ENCODE data around the gene MED15. TPM values are rescaled to one million over a fixed set of nuclear protein-coding genes. Genes with fewer than 3 reads are reported as not detected.

The MED15 gene
- polyA plus RNA-seq, 2 of the 4 experiments (the other 2 are of a cell fraction), result 10.7 to 29.7 TPM

DNA sequence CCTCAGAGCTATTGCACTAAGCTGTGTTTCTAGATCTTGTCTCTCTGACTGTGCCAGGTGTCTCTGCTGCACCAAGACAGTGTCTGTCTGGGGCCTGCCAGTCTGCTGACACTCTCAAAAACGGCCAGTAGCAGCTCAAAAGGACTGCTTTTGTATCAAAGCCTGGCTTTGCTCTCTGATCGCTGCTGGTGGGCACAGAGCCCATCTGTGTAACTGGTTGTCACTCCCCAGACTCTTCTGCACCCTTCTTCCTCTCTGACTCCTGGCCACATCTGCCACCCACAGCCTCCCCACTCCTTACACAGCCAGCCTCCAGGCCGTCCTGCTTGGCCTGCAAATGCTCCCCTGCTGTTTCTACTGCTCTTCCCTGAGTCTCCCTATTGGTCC, 26.5 kb downstream of the MED15 start:
- H3K4me2 ChIP-seq, result no peak overlapping the region
- ChIA-PET CTCF (interaction anchor here (1.2 to 3.0 kb wide), 5 partner anchors 9 to 115 kb away, joined by 3 to 13 read pairs (median 3); no protein-coding TSS in a partner anchor), POLR2A (no interaction called here)
- WGBS (ENCODE audit: missing lambda C conversion rate), result 85% methylated on average over 2 of the region's 3 CpGs
- no peak for FAIRE-seq
- TF ChIP-seq ESRRA (IDR thresholded peaks at IDR 0.05; ENCODE audit: borderline replicate concordance, low read length), result no peak
- no peak for TF ChIP-seq JUN (IDR thresholded peaks at IDR 0.05)
- no peak for TF ChIP-seq EHF (CRISPR knock-in tag; IDR thresholded peaks at IDR 0.05)
- TF ChIP-seq NR3C1 (IDR thresholded peaks at IDR 0.05), result no peak
- TF ChIP-seq FOSL2 (IDR thresholded peaks at IDR 0.05), result no peak
- TF ChIP-seq FOSL2 (CRISPR knock-in tag; IDR thresholded peaks at IDR 0.05), result no peak
- TF ChIP-seq RAD21 (conservative IDR thresholded peaks at IDR 0.05 in 1 of 2, IDR thresholded peaks at IDR 0.05 in 1 of 2), result no peak
- no peak for TF ChIP-seq SREBF2 (IDR thresholded peaks at IDR 0.05)
- no peak for TF ChIP-seq ZFP36 (IDR thresholded peaks at IDR 0.05; ENCODE audit: borderline replicate concordance, partially characterized antibody)
- TF ChIP-seq TP53 (CRISPR knock-in tag; IDR thresholded peaks at IDR 0.05), result no peak
- TF ChIP-seq JUNB (IDR thresholded peaks at IDR 0.05), result no peak
- no peak for TF ChIP-seq USF2 (IDR thresholded peaks at IDR 0.05)
- TF ChIP-seq RFX5 (IDR thresholded peaks at IDR 0.05), result no peak
- no peak for TF ChIP-seq KDM5A (IDR thresholded peaks at IDR 0.05)
- no peak for TF ChIP-seq PHF8 (IDR thresholded peaks at IDR 0.05; ENCODE audit: borderline replicate concordance, low read depth)
- TF ChIP-seq POLR2A (IDR thresholded peaks at IDR 0.05; ENCODE audit: low read length), result no peak
- TF ChIP-seq RCOR1 (IDR thresholded peaks at IDR 0.05; ENCODE audit: low read depth, low read length), result no peak
- no peak for TF ChIP-seq MAFK (IDR thresholded peaks at IDR 0.05; ENCODE audit: partially characterized antibody)
- TF ChIP-seq ZNF302 (CRISPR knock-in tag; IDR thresholded peaks at IDR 0.05), result no peak
- no peak overlapping the region for H3K4me3 ChIP-seq
- no peak for DNase-seq (ENCODE audit: low read depth in 1 of 2, low spot score in 1 of 2)
- no peak for ATAC-seq
- peaks cover 44% of the 10 kb centered on the region for H3K4me1 ChIP-seq
- peak overlapping the region in 1 of 2 experiments; percentile 92; a peak in 4 of 6 replicates for H3K27ac ChIP-seq
- no peaks in the 10 kb centered on the region for H3K9me3 ChIP-seq

DNA sequence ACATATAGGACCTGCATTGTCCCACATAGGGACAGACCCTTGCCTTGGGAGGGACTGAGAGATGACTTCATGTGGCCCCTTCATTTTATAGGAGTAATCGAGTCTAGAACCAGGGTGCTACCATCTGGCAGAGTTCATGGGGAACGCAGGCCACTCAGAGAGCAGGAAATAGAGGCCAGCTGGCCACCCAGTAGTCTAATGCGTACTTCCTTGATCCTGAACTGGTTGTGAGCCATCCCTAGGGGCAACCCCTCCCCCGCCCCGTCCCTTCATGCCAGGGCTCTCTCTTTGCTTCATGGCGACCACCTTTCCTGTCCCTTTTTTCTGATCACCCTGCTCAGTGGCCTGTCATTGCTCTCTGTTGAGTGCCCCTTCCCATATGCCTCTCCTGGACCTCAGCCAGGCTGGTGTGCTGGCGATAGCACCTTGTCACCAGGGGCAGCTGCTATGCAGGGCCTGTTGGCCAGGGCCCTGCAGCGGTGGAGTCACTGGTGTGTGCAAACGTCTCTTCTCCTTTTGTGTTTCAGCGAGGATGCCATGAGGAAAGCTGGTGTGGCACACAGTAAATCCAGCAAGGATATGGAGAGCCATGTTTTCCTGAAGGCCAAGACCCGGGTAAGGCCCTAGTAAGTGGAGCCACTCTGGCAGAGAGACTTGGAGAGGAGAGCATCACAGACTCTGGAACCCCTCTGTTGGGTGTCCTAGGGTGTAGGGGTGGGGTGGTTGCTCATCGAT, 29.3 kb downstream of the MED15 start:
- H3K4me1 ChIP-seq, result peaks cover 16% of the 10 kb centered on the region
- ATAC-seq (no peak), DNase-seq (ENCODE audit: low read depth in 1 of 2, low spot score in 1 of 2) (no peak), FAIRE-seq (no peak)
- CTCF ChIA-PET, result no interaction called here
- H3K4me3 ChIP-seq, result no peak overlapping the region
- no peak overlapping the region for H3K4me2 ChIP-seq
- H3K27ac ChIP-seq, result no peak overlapping the region
- no peaks in the 10 kb centered on the region for H3K9me3 ChIP-seq
- TF ChIP-seq HEYL (CRISPR knock-in tag; IDR thresholded peaks at IDR 0.05) (no peak), RFX5 (IDR thresholded peaks at IDR 0.05) (no peak), NPAS2 (CRISPR knock-in tag; IDR thresholded peaks at IDR 0.05; ENCODE audit: borderline replicate concordance) (no peak), CBX2 (IDR thresholded peaks at IDR 0.05; ENCODE audit: borderline replicate concordance, low read depth) (no peak), SREBF2 (IDR thresholded peaks at IDR 0.05) (no peak), POLR2A (IDR thresholded peaks at IDR 0.05; ENCODE audit: low read length) (no peak), POLR2AphosphoS2 (conservative IDR thresholded peaks at IDR 0.05; ENCODE audit: low read length) (no peak), SMC3 (IDR thresholded peaks at IDR 0.05) (no peak), PBX3 (IDR thresholded peaks at IDR 0.05) (no peak), CEBPB (IDR thresholded peaks at IDR 0.05) (no peak), ZNF302 (CRISPR knock-in tag; IDR thresholded peaks at IDR 0.05) (no peak), JUN (IDR thresholded peaks at IDR 0.05) (no peak), CHD4 (IDR thresholded peaks at IDR 0.05; ENCODE audit: borderline replicate concordance) (no peak), JUNB (IDR thresholded peaks at IDR 0.05) (no peak), GATA3 (IDR thresholded peaks at IDR 0.05; ENCODE audit: borderline replicate concordance) (no peak), FOSB (CRISPR knock-in tag; IDR thresholded peaks at IDR 0.05) (no peak), RNF2 (IDR thresholded peaks at IDR 0.05; ENCODE audit: borderline replicate concordance, low read depth) (no peak), RARB (CRISPR knock-in tag; IDR thresholded peaks at IDR 0.05) (no peak), HOXB13 (CRISPR knock-in tag; IDR thresholded peaks at IDR 0.05; ENCODE audit: low read depth) (no peak), MAX (IDR thresholded peaks at IDR 0.05) (no peak)
- POLR2A ChIA-PET, result no interaction called here
- 81% methylated on average over 11 of the region's 12 CpGs for WGBS (ENCODE audit: missing lambda C conversion rate)

Data from A549 (cell line).